ENCODE results near the gene SNTG2. TPM values are rescaled to one million over a fixed set of nuclear protein-coding genes. Genes with fewer than 3 reads are reported as not detected.

The SNTG2 gene
- total RNA-seq, 1 donor from 2014 or later = 0.47 TPM

DNA sequence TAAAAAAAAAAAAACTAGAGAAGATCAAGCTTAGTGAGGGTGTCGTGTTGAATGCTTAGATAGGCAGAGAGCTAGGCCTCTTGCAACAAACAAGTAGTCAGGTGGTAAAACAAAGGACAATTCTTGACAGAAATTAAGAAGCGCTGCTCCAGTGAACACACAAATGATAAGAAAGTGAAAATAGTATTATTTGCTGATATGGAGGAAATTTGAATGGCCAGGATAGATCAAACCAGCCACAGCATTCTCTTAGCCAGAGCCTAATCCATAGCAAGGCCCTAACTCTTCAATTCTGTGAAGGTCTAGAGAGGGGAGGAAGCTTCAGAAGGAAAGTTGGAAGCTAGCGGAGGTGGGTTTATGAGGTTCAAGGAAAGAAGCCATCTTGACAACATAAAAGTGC, 121.0 kb downstream of the SNTG2 start:
- Mint-ChIP-seq H3K4me3 (no peak overlapping the region), H3K36me3 (ENCODE audit: low read depth) (no peaks in the 10 kb centered on the region), H3K27ac (ENCODE audit: unreplicated experiment) (no peak overlapping the region), H3K27me3 (ENCODE audit: low read depth) (no peaks in the 10 kb centered on the region), H3K9me3 (peaks cover 6% of the 10 kb centered on the region), H3K4me1 (peaks cover 18% of the 10 kb centered on the region)
- no peak for DNase-seq (ENCODE audit: low read depth, low spot score)
- TF ChIP-seq, protein P1, sequence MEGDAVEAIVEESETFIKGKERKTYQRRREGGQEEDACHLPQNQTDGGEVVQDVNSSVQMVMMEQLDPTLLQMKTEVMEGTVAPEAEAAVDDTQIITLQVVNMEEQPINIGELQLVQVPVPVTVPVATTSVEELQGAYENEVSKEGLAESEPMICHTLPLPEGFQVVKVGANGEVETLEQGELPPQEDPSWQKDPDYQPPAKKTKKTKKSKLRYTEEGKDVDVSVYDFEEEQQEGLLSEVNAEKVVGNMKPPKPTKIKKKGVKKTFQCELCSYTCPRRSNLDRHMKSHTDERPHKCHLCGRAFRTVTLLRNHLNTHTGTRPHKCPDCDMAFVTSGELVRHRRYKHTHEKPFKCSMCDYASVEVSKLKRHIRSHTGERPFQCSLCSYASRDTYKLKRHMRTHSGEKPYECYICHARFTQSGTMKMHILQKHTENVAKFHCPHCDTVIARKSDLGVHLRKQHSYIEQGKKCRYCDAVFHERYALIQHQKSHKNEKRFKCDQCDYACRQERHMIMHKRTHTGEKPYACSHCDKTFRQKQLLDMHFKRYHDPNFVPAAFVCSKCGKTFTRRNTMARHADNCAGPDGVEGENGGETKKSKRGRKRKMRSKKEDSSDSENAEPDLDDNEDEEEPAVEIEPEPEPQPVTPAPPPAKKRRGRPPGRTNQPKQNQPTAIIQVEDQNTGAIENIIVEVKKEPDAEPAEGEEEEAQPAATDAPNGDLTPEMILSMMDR (conservative IDR thresholded peaks at IDR 0.05) = no peak

DNA sequence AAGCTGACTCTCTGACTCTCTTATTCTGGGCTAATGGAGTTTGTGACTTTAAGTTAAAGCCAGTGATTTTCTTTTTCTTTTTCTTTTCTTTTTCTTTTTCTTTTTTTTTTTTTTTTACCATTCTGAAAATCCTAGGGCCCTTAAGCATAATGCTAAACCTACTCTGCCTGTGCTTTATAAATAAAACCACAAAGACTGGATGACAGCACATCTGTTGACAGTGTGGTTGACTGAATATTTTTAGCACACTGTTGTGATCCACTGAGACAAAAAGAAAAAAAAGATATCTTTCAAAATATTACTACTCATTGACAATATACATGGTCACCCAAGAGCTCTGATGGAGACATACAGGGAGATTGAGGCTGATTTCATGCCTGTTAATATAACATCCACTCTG, 121.6 kb downstream of the SNTG2 start:
- Mint-ChIP-seq H3K27ac (ENCODE audit: unreplicated experiment) (no peak overlapping the region), H3K4me3 (no peak overlapping the region), H3K27me3 (ENCODE audit: low read depth) (no peaks in the 10 kb centered on the region), H3K36me3 (ENCODE audit: low read depth) (no peaks in the 10 kb centered on the region), H3K4me1 (peaks cover 18% of the 10 kb centered on the region), H3K9me3 (peaks cover 6% of the 10 kb centered on the region)
- DNase-seq (ENCODE audit: low read depth, low spot score) = no peak
- TF ChIP-seq, protein P1 (conservative IDR thresholded peaks at IDR 0.05) = no peak

DNA sequence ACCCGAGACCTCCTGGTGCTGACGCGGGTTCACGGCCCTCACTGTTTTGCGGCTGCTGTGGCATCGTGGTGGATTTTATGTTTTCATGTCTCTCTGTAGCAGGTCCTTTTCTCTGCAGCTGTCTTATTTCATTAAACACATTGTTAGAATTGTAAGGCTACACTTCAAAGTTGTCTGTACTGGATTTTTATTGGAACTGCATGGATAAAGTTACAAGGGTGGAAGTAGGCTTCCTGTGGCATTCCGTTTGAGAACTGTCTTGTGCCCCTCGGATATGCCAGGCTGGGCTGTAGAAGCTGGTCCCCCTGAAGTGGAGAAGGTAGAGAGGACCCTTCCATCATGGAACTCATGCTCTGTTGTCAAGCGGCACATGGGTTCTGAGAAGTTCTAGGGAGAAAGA, 127.3 kb downstream of the SNTG2 start:
- Mint-ChIP-seq H3K9me3 (no peaks in the 10 kb centered on the region), H3K27ac (ENCODE audit: unreplicated experiment) (no peak overlapping the region), H3K4me1 (peaks cover 23% of the 10 kb centered on the region), H3K4me3 (no peak overlapping the region), H3K27me3 (ENCODE audit: low read depth) (no peaks in the 10 kb centered on the region), H3K36me3 (ENCODE audit: low read depth) (no peaks in the 10 kb centered on the region)
- TF ChIP-seq, protein P1 (conservative IDR thresholded peaks at IDR 0.05) = no peak
- DNase-seq (ENCODE audit: low read depth, low spot score) = no peak

DNA sequence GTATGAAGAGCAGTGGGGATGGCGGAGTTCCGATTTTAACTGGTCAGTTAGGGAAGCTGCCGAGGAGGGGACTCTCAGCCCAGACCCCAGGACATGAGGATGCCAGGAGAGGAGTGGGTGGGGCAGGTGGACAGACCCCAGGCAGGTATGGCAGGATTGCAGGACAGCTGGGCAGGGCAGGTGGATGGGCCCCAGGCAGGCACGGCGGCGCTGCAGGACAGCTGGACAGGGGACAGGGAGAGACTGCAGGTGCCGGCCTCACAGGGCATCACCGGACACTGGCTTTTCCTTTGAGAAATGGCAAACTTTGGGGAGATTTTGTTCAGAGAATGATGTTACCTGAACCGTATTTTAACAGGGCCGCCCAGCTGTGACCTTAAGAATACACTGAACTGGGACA, 127.7 kb downstream of the SNTG2 start:
- TF ChIP-seq, protein P1 (conservative IDR thresholded peaks at IDR 0.05) = no peak
- H3K4me1 Mint-ChIP-seq = peaks cover 23% of the 10 kb centered on the region
- H3K27ac Mint-ChIP-seq (ENCODE audit: unreplicated experiment) = no peak overlapping the region
- H3K36me3 Mint-ChIP-seq (ENCODE audit: low read depth) = no peaks in the 10 kb centered on the region
- H3K27me3 Mint-ChIP-seq (ENCODE audit: low read depth) = no peaks in the 10 kb centered on the region
- no peak overlapping the region for H3K4me3 Mint-ChIP-seq
- DNase-seq (ENCODE audit: low read depth, low spot score) = no peak
- no peaks in the 10 kb centered on the region for H3K9me3 Mint-ChIP-seq

DNA sequence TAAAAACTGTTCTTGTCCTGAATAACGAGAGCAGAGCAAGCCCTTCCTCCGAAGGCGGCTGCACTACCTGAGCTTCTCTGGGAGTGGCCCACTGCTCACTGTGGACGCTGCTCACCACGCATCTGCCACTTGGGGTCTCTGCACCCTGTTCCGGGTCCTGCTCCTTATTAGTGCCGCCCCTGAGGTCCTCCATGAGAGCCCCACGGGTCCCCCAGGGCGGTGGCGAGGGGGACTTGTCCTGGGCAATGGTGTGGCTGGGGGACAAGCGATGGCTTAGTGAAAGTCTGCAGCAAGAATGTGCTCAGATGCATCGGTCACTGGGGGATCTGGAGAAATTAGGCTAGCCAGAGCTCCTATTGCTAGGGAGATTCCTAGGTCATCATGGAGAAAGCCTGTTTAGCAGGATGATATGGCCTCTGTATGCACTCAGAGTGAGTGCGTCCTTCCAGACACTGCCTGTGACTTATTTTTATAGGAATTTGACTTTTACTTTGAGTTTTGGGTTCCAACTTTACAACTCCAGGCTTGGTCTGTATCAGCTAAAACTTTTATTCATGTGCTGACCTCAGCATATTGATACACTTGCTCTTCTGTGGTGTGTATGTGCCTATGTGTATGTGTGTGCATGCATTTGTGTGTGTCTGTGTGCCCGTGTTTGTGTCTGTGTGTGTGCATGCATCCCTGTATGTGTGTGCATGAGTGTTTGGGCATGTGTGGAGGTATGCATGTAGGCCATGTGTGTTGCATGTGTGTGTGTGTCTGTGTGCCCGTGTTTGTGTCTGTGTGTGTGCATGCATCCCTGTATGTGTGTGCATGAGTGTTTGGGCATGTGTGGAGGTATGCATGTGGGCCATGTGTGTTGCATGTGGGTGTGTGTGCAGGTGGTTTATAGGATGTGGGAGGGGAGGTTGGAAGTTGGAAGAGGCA, 129.5 kb downstream of the SNTG2 start:
- Mint-ChIP-seq H3K4me3 (no peak overlapping the region), H3K4me1 (peaks cover 22% of the 10 kb centered on the region), H3K36me3 (ENCODE audit: low read depth) (no peaks in the 10 kb centered on the region), H3K27me3 (ENCODE audit: low read depth) (no peaks in the 10 kb centered on the region), H3K9me3 (no peaks in the 10 kb centered on the region), H3K27ac (ENCODE audit: unreplicated experiment) (no peak overlapping the region)
- TF ChIP-seq, protein P1 (conservative IDR thresholded peaks at IDR 0.05) = no peak
- no peak for DNase-seq (ENCODE audit: low read depth, low spot score)
